NCI-H748 (cell line): ENCODE measurements around the gene MACROD2.

ENCODE experiments used
- DNase-seq: peaks from one replicate; lab custom pipeline; 2025; ENCODE audit not compliant: unreplicated experiment; lab: John Stamatoyannopoulos, UW

MACROD2 gene

GRCh38 chr20:14885661-14886060 is 890.3 kb downstream of the MACROD2 start:
- DNase-seq: no peak

DNA sequence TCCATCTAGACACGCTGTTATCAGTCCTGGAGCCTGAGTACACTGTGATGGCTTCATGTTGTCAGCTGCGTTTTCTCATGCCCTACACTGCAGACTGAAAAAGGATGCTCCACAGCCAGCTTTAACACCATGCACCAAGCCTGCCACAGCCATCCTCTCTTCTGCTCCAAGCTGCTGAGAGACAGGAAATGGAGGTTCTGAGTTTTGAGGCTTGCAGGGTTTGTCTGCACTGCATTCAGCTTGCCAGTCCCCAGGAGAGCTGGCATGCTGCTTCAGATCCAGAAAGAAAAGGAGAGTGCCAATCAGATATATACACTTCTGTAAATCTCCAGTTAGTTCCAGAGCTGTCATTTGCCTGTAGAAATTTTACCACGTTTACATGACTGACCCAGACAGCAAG is 892.8 kb downstream of the MACROD2 start:
- DNase-seq: no peak

DNA sequence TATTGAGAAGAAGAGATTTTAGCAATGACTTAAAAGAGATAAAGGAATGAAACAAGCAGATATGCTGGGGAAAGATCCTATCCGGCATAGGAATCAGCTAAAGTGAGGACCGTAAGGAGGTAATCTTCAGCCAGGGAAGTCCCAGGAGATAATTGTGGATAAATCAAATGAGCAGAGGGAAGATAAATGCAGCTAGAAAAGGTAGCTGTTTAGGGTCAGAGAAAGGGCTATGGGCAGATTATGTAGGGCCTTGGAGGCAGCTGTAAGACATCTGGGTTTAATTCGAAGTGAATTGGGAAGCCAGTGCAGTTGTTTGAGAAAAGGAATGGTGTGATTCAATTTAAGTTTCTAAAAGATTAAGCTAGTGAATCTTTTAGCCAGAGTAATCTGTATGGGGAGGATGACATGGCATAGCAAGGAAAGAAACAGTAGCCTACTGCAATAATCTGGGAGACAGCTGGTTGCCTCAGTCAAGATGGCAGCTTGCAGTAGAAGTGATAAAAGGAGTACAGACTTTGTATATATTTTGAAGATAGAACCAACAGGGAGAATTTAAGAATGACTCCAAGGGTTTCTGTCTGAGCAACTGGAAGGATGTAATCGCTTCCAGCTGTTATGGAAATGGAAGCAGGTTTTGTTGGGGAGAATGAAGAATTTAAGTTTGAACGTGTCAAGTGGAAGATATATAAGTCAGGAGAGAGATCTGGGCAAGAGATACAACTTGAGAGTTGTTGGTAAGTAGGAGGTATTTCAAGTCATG is 894.4 kb downstream of the MACROD2 start:
- no peak for DNase-seq

DNA sequence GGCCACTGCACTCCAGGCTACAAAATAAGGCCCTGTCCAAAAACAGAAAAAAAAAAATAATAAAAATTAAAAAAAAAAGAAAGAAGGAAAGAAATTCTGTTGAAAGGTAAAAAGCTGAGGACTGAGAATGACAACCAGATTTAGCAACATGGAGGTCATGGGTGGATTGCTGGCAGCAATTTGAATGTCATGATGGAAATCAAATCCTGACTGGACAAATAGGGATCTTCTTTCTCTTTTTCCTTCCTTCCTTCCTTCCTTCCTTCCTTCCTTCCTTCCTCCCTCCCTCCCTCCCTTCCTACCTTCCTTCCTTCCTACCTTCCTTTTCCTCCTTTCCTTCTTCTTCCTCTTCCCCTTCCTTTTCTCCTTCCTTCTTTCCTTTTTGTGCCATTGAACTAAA is 895.4 kb downstream of the MACROD2 start:
- no peak for DNase-seq

GRCh38 chr20:14892782-14893181 is 897.5 kb downstream of the MACROD2 start:
- DNase-seq: no peak

GRCh38 chr20:14896569-14896968 is 901.3 kb downstream of the MACROD2 start:
- DNase-seq: no peak

- no peak for DNase-seq
Observed at GRCh38 chr20:14897608-14898007, 902.3 kb downstream of the MACROD2 start.

DNA sequence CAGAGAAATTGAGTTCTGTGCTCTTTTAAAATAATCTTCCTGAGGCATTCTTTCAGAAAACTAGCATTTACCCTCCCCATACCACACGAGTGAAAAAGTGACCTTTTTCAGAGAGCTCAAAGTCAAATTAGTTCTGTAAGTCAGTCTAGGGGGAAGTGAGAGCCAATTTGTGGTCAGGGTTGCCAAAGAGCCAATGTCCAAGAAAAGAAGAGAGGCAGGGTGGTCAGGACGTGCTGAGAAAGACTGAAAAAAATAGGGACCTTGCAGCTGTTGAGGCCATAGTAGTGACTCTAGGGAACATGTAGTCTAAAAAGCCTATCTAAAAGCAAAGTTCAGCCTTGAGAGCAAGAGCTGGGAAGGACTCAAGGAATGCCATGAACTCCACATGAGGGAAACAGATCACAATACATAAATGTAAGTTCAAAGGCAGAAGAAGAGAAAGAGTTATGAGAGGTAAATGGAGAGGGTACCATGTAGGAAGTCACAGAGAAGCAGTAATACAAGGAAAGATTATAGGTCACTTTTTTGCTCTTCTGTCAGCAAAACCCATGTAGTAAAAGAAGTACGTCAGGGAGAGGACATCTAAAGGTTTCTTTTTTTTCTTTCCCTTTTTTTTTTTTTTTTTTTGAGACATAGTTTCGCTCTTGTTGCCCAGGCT is 907.2 kb downstream of the MACROD2 start:
- DNase-seq: no peak

DNA sequence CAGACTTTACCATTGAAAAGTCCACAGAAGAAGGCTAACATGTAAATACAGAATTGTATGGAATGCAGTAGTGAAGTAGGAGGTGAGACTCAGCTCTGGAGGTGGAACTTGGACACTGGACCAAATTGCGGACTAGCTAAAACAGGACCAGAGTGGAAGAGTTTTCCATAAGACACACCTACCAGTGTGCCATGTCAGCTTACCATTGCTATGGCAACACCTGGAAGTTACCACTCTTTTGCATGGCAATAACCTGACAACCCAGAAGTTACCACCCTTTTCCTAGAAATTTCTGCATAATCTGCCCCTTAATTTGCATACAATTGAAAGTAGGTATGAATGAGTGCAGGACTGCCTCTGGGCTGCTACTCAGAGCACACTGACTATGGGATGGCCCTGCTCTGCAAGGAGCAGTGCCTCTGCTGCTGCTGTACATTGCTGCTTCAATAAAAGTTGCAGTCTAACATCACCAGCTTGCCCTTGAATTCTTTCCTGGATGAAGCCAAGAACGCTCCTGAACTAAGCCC is 911.7 kb downstream of the MACROD2 start:
- DNase-seq: no peak

GRCh38 chr20:14910126-14910525 is 914.8 kb downstream of the MACROD2 start:
- DNase-seq: no peak

GRCh38 chr20:14913896-14914620 is 918.7 kb downstream of the MACROD2 start:
- no peak for DNase-seq

GRCh38 chr20:14914633-14915032 is 919.3 kb downstream of the MACROD2 start:
- no peak for DNase-seq

DNA sequence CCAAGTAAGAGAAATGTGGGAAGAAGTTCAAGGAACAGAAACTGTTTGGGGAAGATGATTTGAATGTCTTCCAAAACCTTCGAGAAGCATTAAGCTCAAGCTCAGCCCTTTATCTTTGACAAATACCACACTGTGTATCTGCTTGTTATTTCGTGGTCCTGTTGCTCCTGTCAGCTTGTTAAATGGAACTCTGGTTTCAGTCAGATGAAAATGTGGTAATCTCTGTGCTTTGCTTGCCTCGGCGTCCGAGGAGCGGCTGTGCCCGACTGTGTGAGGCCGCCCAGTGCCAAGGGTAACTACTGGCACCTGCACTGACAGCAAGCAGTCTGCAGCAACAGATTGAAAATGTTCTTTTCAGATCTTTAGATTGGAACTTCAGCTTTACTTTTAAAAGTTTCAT is 920.0 kb downstream of the MACROD2 start:
- DNase-seq: no peak

GRCh38 chr20:14916360-14916920 is 921.1 kb downstream of the MACROD2 start:
- no peak for DNase-seq

GRCh38 chr20:14918281-14918680 is 923.0 kb downstream of the MACROD2 start:
- no peak for DNase-seq

DNA sequence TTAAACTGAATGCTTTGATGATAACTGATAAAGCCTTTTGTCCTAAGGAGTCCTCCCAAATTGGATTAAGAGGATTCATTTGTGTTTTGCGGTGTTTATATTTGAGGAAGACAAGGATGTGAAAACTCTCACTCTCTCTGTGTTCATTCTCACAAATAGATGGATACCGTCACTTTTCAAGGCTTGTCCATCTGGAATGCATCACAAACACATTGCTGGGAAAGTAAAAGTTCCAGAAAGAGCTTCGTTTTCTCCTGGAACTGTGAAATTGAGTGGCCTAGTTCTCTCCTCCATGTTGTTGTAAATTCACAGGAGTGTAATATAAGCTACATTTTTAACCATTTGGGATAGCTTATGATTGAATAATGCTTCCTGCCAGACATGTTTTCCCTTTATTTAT is 923.7 kb downstream of the MACROD2 start:
- DNase-seq: no peak

- peak; percentile 91 for DNase-seq
Observed at GRCh38 chr20:14919501-14920081, 924.3 kb downstream of the MACROD2 start.

DNA sequence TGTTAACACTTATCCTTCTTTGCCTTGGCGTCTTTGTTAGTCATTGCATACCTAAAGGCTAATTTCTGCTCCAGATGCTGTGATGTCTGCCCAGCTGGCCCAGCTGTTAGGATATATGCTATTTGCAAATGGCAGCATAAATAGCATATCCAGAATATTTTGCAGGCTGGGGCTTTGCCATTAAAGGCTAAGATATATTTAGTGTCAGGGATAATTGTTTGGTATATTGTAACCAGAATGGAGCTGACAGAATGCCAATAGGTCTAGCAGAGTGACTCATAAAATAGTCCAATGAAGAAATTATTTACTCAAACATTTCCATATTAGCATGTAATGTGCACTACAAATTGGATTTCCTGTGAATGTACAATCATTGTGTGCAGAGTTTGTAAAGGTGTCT is 926.2 kb downstream of the MACROD2 start:
- DNase-seq: no peak

DNA sequence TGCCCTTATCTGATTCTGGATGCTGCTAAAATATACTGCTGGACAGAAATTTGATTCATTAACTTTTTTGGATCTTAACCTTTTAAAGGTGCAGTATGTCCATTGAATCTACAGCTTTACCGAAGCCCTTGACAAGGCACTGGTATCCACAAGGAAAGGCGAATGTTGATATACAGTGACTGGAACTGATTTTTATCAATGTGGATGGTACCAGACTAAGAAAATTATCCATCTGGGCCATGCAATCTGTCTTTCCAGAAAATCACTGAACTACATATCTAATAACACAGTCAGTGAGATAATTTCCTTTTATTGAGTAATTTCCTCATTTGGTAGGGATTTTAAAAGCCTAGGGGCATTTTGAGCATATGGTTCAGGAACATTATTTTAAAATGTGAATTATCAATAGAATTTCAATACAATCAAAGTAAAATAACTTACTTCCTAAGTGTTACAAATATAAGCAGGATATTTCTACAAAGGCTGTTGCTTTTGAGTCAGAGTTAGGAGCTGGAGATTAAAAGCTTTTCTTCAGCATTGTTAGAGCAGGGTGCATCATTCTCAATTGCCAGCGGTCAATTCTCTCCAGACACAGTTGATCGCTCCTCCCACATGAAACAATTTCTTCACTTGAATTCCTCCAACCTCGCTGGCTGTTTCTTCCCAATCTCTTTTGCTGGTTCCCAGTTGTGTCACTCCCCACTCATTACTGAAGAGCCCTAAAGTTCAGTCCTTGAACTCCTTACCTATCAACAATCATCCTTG is 927.4 kb downstream of the MACROD2 start:
- no peak for DNase-seq

- DNase-seq: no peak
Observed at GRCh38 chr20:14924433-14924832, 929.1 kb downstream of the MACROD2 start.
